Stimulated activated CD8-positive, alpha-beta memory T cell treated with anti-CD3 and anti-CD28 coated beads, Interleukin-15, amount 100 ng/mL, for 24 hours (primary cell): Measurements from ENCODE around the gene NEURL2.

Experiments
- DNase-seq: peaks from one replicate; pipeline ENCODE4 v3.0.0-alpha.2; 2020; ENCODE audit warnings: low read depth

The NEURL2 gene

DNA sequence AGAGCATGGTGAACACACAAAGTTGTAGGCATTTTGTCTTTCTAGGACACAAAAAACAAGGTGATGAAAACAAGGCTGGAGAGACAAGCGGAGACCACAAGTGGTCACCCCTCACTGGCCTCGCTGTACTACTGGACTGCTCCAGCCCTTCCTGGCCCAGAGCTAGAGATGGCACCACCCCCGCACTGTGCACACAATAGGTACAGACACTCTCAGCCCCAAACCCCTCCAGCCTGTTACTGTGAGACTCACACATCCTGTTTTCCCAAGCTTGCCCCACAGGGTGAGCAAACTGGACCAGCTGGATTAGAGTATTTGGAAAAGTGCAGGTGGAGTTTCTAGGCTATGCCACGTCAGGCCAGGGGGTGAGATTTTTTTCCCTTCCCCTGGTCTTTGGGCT lies 18.4 kb downstream of the NEURL2 start:
- no peak for DNase-seq

GRCh38 chr20:45867819-45868176 lies 23.2 kb downstream of the NEURL2 start:
- DNase-seq = no peak

- DNase-seq = no peak
Measured at GRCh38 chr20:45867136-45867818, 23.7 kb downstream of the NEURL2 start.

- DNase-seq = no peak
Measured at GRCh38 chr20:45866454-45866853, 24.6 kb downstream of the NEURL2 start.

GRCh38 chr20:45863543-45864470 lies 27.2 kb downstream of the NEURL2 start:
- DNase-seq = no peak

- no peak for DNase-seq
Measured at GRCh38 chr20:45861221-45862075, 29.6 kb downstream of the NEURL2 start.

GRCh38 chr20:45860560-45861220 lies 30.3 kb downstream of the NEURL2 start:
- no peak for DNase-seq

DNA sequence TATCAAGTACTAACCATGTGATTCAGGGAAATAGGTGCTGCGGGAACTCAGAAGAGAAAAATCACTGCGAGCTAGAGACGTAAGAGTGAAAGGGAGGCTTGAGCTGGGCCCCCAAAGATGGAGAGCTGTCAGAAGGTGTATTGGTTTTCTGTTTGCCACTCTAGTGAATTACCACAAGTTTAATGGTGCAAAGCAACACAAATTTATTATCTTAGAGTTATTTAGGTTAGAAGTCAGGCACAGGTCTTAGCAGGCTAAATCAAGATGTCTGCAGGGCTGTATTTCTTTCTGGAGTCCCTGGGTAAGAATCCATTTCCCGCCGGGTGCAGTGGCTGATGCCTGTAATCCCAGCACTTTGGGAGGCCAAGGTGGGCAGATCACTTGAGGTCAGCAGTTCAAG lies 31.1 kb downstream of the NEURL2 start:
- DNase-seq = no peak

DNA sequence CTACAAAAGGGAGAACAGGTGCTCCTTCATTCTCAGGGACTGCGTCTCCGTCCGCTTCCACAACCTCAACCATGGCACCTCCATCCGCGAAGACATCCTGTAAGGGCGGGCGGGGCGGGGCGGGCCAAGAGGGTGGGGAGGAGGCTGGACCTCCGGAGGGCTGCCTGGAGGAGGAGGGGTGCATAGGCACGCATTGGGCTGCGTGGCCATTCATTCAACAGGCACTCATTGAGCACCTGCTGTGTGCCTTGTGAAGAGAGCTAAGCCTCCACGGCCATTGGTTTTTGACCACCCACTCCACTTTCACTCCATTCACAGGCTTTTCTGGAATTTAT lies 33.2 kb downstream of the NEURL2 start:
- no peak for DNase-seq

DNA sequence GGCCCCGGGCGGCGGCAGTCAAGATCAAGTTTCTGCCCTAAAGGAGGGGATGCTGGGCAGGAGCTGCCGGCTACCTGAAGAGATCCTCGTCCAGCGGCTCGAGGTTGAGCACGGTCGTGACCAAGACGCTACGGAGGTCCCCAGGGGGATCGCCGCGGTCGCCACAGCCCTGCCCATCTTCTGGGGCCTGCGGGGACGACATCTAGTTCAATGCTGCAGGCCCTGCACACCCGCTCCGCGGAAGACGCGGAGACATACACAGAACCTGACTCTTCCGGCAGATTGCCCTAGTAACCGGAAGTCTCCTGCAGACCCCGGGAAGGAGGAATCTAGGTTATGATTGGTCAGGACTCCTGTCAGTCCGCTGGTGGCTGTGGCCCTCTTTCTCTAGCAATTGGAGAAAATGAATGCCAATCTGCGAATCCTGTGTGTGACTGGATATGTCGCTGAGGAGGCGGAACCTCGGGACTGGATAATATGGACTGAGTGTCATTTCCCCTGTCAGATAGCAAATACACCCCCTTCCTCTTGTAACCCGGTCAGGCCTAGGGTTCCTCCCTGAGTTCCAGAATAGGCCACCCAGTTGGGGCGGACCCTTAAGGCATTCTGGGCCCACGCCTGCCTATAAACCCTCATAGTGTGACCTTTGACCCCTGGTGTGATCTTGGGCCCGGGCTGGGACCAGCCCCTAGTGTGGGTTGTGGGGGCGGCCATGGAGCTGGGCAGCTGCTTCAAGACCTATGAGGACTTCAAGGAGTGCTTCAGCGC lies 33.7 kb downstream of the NEURL2 start, which contains the start of the genes ACOT8 and ZSWIM3:
Gene ACOT8 (minus strand): TSS at position 279 of the 768 bp plus-strand sequence. CDS start 77 bp downstream, at position 202.
Gene ZSWIM3 (plus strand): TSS at position 501 of the 768 bp plus-strand sequence. CDS start 212 bp downstream, at position 713.
- peak; percentile 52 for DNase-seq

DNA sequence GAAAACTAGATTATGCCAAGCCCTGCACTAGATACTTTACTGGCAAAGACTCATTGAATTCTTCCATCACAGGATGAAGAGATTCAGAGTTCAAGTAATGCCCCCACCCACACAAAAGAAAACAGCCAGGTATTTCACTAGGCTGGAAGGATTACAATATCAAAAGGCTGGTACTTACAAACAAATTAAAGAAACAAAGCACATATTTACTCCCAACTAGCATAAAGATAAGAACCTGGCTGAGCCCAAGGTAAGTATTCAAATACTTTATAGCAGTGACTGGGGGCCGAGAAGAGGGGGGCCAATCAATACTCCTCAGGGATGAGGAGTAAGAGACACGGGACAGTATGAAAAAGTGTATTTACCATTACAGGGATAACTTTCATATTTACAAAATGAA lies 37.5 kb downstream of the NEURL2 start:
- no peak for DNase-seq

DNA sequence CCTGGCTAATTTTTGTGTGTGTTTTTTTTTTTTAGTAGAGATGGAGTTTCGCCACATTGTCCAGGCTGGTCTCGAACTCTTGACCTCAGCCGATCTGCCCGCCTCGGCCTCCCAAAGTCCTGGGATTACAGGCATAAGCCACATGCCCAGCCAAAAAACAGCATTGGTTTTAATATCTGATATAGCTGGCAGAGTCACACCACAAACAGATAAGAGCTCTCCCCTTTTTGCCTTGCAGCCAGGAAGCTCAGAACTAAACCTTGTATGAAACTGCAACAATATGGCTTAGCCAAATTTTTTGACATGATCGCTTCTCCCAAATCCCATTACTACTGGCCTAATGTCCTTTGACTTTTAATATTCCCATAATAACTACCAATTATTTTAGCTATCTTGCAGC lies 38.7 kb downstream of the NEURL2 start:
- DNase-seq = no peak

- DNase-seq = no peak
Measured at GRCh38 chr20:45851501-45851900, 39.5 kb downstream of the NEURL2 start.

GRCh38 chr20:45850926-45851325 lies 40.1 kb downstream of the NEURL2 start:
- no peak for DNase-seq

GRCh38 chr20:45850238-45850637 lies 40.8 kb downstream of the NEURL2 start:
- DNase-seq = no peak

DNA sequence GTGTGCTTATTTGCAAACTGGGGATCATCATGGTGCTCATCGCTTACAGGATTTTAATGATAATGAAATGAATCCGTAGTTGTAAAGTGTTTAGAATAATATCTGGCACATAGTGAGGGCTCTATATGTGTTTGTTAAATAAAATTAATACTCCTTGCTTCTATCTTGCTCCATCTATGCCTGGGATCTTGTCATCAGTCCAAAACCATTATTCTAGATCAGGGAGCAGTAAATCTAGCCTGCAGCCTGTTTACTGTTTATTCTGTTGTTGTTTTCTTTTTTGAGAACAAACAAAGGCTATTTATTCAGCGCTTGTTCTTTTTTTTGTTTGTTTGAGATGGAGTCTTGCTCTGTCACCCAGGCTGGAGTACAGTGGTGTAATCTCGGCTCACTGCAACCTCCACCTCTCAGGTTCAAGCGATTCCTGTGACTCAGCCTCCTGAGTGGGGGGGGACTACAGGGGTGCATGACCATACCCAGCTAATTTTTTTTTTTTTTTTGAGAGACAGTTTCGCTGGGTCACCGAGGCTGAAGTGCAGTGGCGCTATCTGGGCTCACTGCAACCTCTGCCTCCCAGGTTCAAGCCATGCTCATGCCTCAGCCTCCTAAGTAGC lies 41.9 kb downstream of the NEURL2 start:
- no peak for DNase-seq

- no peak for DNase-seq
Measured at GRCh38 chr20:45848421-45848820, 42.6 kb downstream of the NEURL2 start.

- DNase-seq = no peak
Measured at GRCh38 chr20:45845452-45845851, 45.6 kb downstream of the NEURL2 start.

DNA sequence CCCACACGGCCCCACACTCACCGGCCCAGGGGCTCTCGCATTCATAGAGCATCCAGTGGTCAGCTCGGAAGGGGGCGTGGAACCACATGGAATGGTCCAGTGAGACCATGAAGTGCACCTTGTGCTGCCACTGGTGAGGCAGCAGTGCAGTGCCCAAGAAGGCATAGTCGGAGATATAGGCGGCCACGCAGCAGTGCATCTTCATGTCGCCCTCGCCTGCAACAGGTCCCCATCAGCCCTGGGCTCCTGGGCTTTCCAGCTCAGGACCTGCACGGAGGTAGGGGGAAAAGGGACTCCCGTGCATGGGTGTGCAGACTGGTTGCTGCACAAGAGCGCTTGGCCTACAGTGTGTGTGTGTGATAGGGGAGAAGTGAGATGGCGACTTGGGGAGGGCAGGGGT lies 47.5 kb downstream of the NEURL2 start:
- DNase-seq = no peak

GRCh38 chr20:45842169-45842812 lies 48.7 kb downstream of the NEURL2 start:
- DNase-seq = no peak
